ENCODE data around the gene MAD1L1.
"Not testable (repeated sequence)": the region's sequence is repeated elsewhere in the genome, so short reads cannot be mapped to it uniquely, and the experiment has no call there.

The MAD1L1 gene

DNA sequence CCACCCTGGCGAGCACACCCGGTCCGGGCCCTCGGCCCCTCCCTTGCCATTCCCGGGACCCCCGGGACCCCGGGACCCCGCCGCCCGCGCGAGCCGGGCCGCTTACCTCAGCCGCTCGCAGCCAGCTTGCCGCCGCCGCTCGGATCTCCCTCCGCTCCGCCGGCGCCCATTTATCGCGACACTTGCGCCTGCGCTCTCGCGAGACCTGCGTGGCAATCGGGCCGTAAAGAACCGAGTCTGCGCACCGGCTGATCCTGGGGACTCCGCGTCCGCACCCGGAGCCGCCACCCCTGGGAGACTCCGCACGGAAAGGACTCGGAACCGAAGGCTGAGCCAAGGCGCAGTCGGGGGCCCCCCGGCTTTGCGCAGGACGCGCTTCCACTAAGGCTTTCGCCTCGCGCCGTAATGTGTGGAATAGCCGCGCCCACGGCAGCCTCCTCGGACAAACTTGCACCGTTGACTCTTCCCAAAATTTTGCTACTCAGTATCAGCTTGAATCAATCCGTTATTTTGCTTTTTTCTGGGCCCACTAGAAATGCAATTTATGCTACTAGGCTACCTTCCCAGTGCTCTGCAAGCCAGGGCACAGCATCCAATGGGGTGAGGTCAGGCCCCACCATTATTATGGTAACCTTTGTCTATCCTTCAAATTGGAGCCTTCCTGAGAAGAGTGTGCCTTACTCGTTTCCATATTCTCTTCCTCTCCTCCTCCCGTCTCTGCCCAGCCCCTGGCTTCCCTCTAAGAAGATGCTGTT is at the start of gene MAD1L1:
MAD1L1 (minus strand) TSS at position 180 of the 755 bp plus-strand sequence. CDS start 2,812 bp downstream, outside the sequence.
- peak; percentile 80 for DNase-seq (ENCODE audit: low read depth)

DNA sequence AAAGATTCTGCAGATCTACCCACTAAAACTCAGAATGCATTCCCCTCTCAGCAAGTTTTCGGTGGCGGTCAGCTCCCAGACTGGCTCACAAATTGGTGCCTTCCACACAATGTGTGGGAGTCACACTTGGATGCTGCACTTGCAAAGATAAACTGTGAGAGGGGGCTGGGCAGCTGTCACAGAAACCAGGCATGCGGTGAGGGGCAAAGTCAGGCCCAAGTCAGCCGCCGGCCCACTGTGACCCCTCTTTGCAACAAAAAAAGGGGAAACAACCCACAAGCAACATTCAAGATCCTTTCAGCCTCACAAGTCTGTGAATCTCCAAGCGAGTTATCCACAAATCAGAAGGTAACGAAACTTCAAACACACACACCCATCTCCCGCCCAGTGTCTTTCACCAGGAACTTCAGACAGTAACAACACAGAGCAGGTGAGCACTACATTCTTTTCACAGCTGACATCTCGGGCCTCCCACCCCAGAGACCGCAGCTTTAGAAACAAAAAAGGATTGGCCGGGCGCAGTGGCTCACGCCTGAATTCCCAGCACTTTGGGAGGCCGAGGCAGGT is 49.5 kb upstream of the MAD1L1 start:
- DNase-seq (ENCODE audit: low read depth) = no peak

DNA sequence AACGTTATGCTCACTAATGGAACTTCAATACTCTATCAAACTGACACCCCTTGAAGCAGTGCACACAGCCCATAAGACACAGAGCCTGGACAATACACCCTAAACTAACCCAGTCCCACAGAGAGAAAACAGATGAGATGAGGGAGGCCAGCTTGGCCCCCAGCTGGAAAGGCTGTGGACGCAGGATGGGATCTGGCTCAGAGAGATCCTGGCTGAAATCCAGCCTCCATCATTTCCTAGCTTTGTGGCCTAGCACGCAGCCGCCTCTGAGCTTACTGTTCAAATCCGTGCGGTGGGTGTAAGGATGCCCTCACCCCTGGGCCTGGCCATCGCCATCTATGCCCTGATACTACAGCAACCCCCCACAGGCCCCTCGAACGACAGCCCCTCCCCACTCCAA is 48.8 kb upstream of the MAD1L1 start:
- no peak for DNase-seq (ENCODE audit: low read depth)

DNA sequence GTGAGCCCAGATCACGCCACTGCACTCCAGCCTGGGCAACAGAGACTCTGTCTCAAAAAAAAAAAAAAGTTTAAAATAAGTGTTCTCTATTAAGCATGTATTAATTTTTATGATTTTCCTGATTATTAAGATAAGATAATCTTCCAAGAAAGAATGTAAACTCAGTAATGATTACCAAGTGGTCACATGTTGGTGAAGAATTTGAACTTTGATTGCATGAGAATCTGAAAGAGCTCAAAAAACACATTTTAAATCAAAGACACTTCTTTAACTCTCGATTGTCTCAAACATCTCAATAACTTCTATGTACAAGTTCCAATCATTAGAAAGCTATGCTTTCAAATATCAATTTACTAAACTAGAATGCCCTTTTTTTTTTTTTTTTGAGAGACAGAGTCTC is 47.7 kb upstream of the MAD1L1 start:
- DNase-seq (ENCODE audit: low read depth) = no peak

DNA sequence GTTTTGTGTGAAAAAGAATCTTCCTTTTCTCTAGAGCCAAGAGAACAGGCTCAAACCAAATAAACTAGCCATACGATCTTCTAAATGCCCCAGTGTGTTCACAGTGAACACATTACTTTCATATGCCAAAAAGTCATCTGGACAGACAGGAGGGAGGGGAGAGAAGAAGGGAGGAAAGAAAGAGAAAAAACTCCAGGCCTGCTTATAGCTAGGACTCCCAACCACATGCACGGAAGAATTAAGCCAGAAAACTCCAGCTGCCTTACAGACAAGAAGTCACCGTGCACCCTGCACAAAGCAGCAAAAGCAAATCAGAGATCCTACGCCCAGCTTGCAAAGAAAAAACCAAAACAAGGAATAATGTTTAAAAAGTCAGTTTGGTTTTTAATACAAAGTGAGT is 47.2 kb upstream of the MAD1L1 start:
- no peak for DNase-seq (ENCODE audit: low read depth)

DNA sequence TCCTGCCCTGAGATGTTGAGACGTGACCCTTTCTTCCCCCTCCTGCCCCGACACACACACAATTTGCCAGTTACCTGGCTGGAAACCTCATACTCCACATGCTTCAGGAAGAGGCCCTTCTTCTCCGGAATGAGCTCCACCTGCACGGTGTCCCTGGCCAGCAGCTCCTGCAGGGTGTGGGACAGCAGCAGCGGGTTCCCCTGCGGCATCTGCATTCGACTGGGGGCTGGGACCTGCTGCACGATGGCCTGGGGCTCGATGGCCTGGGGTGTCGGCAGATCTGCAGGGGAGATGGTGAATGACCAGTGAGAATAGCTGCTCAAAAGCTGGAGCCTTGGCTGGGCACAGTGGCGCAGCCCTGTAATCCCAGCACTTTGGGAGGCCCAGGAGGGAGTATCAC is 45.3 kb upstream of the MAD1L1 start:
- no peak for DNase-seq (ENCODE audit: low read depth)

DNA sequence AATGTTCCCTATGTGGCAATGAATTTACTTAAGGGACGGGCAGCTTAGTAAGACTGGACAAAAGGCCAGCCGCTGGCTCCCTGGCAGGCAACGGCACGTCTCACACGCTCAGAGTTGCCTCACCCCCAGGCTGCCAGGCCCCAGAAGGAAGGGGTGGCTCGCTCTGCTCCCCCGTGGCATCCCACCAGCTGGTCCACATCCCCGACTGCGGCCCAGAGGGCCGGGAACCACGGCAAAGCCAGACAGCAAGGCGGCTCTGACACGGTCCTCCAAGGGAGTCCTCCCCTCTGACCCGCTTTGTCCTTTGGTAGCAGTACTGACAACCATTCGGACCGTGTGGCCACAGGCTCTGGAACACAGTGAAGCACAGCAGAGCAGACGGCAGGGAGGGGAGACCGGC is 43.4 kb upstream of the MAD1L1 start:
- no peak for DNase-seq (ENCODE audit: low read depth)

DNA sequence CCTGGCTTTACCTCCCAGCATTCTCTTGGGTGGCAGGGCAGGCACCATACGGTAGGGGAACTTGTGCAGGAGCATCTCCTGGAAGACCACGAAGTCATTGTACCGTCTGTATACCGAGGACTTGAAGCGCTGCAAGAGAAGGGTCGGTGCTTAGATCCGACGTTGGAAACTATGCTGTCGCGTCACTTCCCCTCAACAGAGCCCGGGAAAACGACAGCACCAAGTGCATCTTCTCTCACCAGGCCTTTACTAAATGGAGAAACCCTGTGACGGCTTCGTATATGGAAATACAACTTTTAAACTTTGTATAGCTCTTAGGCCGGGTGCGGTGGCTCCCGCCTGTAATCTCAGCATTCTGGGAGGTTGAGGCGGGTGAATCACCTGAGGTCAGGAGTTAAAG is 42.4 kb upstream of the MAD1L1 start:
- no peak for DNase-seq (ENCODE audit: low read depth)

DNA sequence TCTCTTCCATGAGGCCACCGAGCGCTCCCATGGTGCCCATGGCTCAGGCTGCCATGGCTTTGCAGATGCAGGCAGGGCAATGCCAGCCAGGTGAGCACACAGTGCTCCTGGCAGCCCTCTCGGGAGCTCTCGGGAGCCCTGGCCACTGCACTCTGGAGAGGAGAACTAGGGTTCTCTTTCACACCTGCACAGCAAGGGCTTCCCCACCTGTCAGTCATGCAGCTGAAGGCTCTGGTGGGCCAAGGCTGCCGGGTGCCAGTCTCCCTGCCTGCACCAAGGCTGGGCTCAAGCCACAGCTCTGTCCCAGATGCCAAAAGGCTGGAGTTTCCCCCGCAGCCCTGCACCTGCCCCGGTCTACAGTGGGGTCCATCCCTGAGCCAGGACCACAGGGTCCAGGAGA is 41.9 kb upstream of the MAD1L1 start:
- DNase-seq (ENCODE audit: low read depth) = no peak

DNA sequence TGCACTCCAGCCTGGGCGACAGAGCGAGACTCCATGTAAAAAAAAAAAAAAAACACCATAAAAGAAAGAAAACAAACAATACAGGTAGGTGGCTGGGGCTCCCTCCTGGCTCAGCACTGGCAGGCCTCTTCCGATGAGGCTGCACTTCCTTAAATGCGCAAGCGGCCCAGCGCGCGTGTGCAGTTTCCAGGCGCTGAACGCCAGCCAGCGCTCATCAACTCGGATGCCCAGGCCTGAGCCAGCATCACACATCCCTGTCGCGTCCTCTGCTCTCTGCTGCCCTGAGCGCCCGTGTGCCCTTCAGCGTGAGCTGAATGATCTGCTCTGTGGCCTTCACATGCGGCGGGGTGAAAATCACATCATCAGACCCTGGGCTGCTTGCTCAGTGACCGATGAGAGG is 41.1 kb upstream of the MAD1L1 start:
- DNase-seq (ENCODE audit: low read depth) = no peak

DNA sequence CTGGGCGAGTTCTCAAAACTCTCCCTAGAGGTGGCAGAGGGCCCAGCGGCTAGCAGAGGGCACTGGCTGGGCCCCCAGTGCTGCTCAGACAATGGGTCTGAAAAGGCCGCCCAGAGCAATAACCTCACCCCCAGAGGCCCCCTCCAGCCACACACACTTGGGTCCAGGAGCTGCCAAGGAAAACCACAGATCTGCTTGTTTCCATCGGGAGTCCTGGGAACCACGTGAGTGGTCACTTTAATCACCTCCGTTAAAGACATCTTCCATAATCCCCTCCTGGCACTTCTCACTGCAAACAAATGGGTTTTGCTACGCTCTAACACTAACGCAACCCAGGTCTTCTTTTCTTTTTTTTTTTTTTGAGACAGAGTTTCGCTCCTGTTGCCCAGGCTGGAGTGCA is 39.3 kb upstream of the MAD1L1 start:
- DNase-seq (ENCODE audit: low read depth) = no peak

DNA sequence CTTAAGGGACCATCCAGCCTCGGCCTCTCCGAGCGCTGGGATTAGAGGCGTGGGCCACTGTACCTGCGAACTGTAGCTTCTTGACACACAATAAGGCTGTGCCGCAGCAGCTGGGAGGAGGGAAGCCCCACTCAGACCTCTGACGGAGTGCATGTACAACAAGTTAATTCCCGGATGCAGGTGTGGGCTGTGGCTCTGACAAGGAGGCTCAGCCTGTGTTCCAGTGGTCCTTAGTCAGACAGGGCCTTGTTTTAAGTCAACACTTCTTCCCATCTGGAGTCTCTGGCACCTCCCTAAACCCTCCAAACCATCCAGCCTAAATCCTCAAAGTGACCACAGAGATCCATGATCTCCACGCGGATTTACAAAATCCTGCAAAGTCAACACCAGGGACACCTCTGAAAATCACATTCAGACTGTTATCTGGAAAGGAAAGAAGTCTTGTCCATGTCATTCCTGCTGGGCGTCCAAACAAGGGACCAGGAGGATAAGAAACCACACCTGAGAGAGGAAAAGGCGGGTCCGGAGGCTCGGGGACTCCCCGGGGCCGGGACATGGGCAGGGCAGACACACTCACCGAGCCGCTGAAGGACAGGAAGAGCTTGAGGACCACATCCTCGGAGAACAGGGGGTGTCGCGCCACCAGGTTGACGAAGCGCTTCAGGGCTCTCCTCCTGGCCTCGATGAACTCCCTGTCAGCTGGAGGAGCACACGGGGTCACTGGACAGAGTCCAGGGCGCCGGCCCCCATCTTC is 38.7 kb upstream of the MAD1L1 start:
- DNase-seq (ENCODE audit: low read depth) = no peak

DNA sequence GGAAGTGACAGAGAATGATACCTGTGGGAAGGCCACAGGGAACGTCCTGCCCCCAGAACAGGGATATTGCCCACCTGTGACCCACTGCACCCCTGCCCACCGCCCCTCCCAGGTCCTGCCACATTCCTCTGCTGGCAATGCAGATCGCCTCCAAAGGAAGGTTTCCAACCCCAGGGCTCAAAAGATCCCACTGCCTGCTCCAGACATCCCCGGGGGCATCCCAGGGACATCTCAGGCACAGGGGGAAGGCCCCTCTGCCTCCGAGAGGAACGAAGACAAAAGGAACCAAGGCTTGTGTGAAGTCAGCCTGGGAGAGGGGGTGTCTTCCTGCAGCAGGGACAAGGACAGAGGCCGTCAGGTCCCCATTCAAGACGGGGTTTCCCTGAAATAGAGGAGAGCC is 37.8 kb upstream of the MAD1L1 start:
- DNase-seq (ENCODE audit: low read depth) = no peak

DNA sequence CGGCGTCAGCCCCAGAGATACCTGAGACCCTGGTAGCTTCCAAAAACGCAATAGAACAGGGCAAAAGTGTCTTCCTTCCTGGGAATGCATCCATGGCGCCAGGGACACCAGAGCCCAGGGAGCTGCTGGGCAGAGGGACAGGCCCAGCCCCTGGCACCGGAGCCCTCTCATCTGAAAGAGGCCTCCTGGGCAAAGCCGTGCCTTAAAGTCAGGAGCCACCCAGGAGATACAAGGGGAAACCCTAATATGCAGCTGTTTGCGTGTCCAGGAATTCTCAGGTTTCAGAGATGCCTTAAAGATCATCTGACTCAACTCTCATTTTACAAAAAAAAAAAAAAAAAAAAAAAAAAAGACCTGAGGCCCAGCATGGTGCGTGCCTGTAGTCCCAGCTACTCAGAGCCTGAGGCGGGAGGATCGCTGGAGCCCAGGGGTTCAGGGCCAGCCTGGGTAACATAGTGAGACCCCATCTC is 37.3 kb upstream of the MAD1L1 start:
- DNase-seq (ENCODE audit: low read depth) = no peak

DNA sequence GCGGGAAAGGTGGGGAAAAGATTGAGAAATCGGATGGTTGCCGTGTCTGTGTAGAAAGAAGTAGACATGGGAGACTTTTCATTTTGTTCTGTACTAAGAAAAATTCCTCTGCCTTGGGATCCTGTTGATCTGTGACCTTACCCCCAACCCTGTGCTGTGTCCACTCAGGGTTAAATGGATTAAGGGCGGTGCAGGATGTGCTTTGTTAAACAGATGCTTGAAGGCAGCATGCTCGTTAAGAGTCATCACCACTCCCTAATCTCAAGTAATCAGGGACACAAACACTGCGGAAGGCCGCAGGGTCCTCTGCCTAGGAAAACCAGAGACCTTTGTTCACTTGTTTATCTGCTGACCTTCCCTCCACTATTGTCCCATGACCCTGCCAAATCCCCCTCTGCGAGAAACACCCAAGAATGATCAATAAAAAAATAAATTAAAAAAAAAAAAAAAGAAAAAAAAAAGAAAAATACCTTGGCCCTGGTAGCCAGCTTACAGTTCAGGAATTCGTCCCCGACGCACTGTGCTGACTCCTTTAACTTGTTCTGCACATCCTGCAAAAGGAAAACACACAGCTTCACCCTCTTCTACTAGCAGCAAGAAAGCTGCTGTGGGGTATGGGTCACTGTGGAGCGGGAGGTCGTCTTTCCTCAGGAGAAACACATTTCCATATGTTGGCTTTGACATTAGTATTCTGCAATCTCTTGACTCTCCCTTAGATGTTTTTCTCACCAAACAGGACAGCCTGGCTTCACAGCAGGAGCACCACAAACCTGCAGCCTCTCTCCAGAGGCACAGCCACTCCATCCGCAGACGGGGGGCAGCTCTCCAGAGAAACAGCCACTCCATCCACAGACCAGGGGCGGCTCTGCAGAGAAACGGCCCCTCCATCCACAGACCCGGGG is 36.6 kb upstream of the MAD1L1 start:
- not testable (repeated sequence) for DNase-seq (ENCODE audit: low read depth)

DNA sequence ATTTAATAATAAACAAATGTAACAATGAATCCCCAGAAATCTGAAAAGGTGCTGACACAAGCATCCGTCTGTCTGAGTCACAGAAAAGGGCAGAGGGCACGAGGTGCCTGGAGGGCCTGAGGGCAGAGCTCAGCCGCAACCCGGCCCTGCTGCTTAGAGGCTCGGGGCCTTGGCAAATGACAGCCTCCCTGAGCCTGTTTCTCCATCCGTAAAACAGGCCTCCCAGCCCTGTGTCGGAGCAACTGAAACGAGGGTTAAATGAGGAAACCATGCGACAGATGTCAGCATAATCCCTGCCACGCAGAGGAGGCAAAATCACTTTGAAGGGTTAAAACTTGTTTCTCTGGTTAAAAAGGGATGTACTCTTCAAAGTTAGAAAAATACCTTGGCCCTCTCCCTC is 34.2 kb upstream of the MAD1L1 start:
- no peak for DNase-seq (ENCODE audit: low read depth)

DNA sequence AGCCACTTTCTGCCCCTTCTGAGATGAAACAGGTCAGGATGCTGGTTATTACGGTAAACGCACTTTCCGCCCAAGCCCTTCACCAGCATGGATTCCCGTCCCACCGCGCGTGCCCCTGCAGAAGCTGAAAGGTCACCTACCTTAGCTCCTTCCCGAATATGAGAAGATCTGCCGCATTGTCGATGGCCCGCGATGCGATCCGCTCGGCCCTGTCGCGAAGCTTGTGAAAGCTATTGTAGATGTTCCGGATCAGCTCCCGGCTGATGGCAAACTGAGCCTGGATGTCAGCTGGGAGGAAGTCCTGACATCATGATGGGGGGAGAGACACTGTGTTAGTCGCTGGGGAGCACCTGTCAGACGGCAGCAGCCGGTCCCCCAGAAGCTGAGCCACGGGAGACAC is 31.4 kb upstream of the MAD1L1 start:
- DNase-seq (ENCODE audit: low read depth) = no peak

DNA sequence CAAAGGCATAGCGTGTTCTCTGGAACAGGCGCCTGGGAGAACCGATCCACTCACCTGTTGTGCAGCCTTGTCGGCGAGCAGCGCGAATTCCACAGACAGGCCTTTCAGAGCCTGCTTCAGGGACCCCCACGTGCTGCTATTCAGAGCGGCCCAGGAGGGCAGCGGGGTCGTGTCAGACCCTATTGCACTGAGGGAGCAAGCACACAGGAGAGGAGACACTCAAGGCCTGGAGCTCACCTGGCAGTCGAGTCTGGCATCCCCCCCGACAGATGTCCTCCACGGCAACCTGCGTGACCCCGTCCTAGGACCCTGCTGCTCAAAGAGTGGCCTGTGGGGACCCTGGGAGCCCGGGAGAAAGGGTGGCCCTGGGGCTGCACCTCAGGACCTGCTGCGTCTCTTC is 30.4 kb upstream of the MAD1L1 start:
- no peak for DNase-seq (ENCODE audit: low read depth)

DNA sequence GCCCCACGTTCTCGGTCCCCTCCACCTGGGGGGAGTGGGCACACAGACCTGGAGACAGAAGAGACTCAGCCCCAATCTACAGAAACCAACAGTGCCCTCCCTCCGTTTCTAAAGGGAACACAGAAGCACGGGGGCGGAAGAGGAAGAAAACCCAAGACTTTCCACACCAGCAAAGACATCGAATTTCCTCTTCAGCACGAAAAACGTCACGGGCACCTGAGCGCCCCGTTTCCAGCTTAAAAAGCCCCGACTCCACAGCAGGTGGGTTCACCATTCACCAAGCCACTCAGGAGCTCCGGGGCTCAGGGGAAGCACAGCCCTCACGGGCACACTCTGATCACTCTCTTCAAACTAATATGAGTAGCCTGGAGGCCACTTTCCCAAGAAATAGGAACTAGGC is 28.9 kb upstream of the MAD1L1 start:
- DNase-seq (ENCODE audit: low read depth) = no peak

DNA sequence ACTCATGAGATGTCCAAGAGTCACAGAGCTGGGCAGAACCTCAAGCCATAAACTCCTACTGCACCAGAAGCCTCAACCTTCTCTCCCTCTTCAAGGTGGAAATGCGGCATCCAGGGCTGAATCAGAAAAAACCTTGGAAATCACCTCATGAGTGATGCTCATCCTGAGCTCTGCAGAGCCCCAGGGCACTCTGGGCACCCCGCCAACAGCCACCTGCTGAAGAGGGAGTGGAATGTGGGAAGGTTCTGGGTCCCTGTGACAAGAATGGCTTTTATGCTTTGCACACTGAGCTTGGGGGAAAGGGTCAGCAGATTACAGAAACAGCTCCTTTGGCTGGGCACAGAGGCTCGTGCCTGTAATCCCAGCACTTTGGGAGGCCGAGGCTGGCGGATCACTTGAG is 28.1 kb upstream of the MAD1L1 start:
- no peak for DNase-seq (ENCODE audit: low read depth)

DNA sequence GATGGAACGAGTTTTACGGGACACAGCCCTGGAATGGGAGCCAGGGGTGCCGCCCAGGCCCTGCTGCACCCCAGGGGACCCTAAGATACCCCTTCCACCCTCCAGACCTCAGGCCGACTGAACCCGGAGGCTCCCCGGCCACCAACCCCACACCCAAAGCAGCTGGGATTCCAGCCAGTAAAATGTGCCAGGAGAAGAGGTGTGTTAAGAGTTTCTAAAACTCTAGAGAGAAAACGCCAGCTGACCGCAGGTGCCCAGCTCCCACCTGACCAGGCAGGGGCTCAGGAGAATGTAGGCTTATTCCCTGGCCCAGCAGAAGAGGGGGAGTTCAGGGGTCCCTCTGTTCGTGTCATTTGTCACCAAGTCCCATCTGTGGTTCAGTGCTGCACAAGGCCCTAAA is 26.7 kb upstream of the MAD1L1 start:
- no peak for DNase-seq (ENCODE audit: low read depth)

DNA sequence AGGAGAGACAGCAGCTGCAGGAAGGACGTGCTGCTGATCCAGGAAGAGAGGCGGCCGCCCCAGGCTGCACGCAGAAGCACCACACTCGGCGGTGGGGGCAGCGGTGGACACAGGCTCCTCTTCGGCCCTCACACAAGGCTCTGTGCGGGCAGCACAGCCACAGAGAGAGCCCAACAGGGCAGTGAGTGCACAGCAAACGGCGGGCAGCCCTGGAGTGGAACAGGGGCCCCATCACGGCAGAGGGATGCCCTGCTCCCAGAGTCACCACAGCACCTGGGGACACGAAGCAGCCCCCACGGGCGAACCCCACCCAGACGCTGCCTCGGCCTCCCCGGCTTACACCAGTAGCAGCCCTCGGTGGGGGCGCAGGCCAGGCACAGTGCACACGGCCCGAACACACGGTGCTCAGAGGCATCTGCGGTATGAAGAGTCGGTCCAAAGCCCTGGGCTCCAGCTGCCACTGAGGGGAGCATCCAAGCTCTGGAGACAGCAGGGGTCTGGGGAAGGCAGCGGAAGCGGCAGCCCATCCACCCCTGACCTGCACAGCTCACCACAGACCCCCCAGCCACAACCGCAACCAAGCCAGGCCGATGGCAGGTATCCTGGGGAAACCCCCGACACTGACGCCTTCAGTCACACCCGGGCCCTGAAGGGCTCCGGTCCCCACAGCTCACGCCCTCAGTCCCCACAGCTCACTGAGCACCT is 26.1 kb upstream of the MAD1L1 start:
- DNase-seq (ENCODE audit: low read depth) = no peak

All from stimulated activated CD8-positive, alpha-beta memory T cell treated with anti-CD3 and anti-CD28 coated beads, Interleukin-12 subunit alpha, Interleukin-12 subunit beta, amount 100 ng/mL, for 1 hour (primary cell).